AG04450 (cell line): ENCODE measurements around the gene POLR3A. TPM values are rescaled to one million over a fixed set of nuclear protein-coding genes. Genes with fewer than 3 reads are reported as not detected.
"Not testable (repeated sequence)": the region's sequence is repeated elsewhere in the genome, so short reads cannot be mapped to it uniquely, and the experiment has no call there.

ENCODE experiments used
- CTCF ChIA-PET: fragments of 300-600, 350-600 bp; formaldehyde crosslinking; extraction: SDS; loops from one replicate; lab custom pipeline; 2022; ENCODE audit warnings: antibody characterized with exemption, inconsistent platforms; lab: Charles Lee
- POLR2A ChIA-PET: fragments of 350-600 bp; formaldehyde crosslinking; extraction: SDS; loops from one replicate; lab custom pipeline; 2021; ENCODE audit warnings: antibody characterized with exemption, inconsistent platforms; lab: Yijun Ruan, JAX
- DNase-seq: peaks from one replicate; pipeline ENCODE4 v3.0.0-alpha.2; 2011; ENCODE audit warnings: low read depth, low spot score
- H3K27ac ChIP-seq: one replicate; pipeline ENCODE4 v1.5.1; 2012; ENCODE audit warnings: low read depth, low read length, control low read depth
- H3K27me3 ChIP-seq: one replicate; pipeline ENCODE4 v1.6.0; 2012; ENCODE audit warnings: low read length; ENCODE audit not compliant: control insufficient read depth, insufficient read depth
- H3K4me3 ChIP-seq: 2 replicates; pipeline ENCODE4 v1.5.1; 2011; ENCODE audit warnings: mild to moderate bottlenecking, low read depth, low read length, control low read depth
- H3K9me3 ChIP-seq: 2 replicates; pipeline ENCODE4 v1.5.1; 2012; ENCODE audit warnings: low read length; ENCODE audit not compliant: control insufficient read depth, insufficient read depth
- CTCF ChIP-seq: IDR thresholded peaks from 2 replicates; pipeline ENCODE4 v1.5.1; 2011; ENCODE audit warnings: low read depth, low read length, control low read depth, inconsistent platforms
- polyA plus RNA-seq: library from polyadenylated mRNA; depleted of rRNA; stranded (reverse); fragments of >200 nt; gene quantifications from 2 replicates; pipeline ENCODE4 v1.2.3, GENCODE V29; 2011

The POLR3A gene
- polyA plus RNA-seq, 1 experiment, result 16.3 TPM

- no peak for TF ChIP-seq CTCF
- ChIA-PET POLR2A (no interaction called here), CTCF (no interaction called here)
- H3K27me3 ChIP-seq, result peaks cover 11% of the 10 kb centered on the region
- no peak overlapping the region for H3K4me3 ChIP-seq
- peaks cover 2% of the 10 kb centered on the region; the same call in 1 of the 2 replicates for H3K9me3 ChIP-seq
- DNase-seq, result no peak
- no peak overlapping the region for H3K27ac ChIP-seq
Observed at GRCh38 chr10:78071140-78071856, 42.0 kb upstream of the POLR3A start.

DNA sequence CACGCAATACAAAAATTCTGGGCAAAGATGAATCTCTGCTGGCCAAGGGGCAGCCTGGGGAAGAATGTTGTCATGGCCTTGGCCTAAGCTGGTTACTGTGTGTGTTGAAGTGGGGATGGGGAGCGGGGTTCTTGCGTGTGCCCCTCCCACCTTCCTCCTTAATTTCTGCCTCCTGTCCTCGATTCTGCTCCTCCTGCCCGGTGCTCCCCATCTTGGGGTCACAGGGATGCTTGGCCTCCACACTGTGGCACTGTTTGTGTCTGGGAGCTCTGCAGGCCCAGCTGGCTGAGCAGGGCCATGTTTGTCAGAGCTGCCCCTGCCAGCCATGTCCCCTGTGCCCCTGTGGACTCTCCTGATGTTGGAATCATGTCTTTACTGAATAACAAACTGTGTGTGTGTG lies 41.4 kb upstream of the POLR3A start:
- POLR2A ChIA-PET, result no interaction called here
- TF ChIP-seq CTCF, result no peak
- Histone ChIP-seq H3K27ac (no peak overlapping the region), H3K27me3 (peaks cover 11% of the 10 kb centered on the region), H3K9me3 (no peaks in the 10 kb centered on the region), H3K4me3 (no peak overlapping the region)
- CTCF ChIA-PET, result no interaction called here
- DNase-seq, result no peak

DNA sequence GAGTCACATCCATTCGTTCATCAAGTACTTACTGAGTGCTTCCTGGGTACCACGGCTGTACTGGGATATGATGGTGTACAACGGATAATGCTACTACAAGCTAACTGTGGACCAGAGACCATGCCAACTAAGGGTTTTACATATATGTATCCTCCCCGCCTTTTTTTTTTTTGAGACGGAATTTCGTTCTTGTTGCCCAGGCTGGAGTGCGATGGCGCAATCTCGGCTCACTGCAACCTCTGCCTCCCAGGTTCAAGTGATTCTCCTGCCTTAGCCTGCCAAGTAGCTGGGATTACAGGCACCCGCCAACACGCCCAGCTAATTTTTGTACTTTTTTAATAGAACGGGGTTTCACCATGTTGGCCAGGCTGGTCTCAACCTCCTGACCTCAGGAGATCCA lies 40.7 kb upstream of the POLR3A start:
- CTCF ChIA-PET, POLR2A ChIA-PET: not testable (repeated sequence)

GRCh38 chr10:78069151-78069550 lies 39.8 kb upstream of the POLR3A start:
- H3K27ac ChIP-seq, result no peak overlapping the region
- no peaks in the 10 kb centered on the region for H3K9me3 ChIP-seq
- CTCF ChIA-PET, result no interaction called here
- no peak for DNase-seq
- no peak overlapping the region for H3K4me3 ChIP-seq
- POLR2A ChIA-PET, result no interaction called here
- no peak for TF ChIP-seq CTCF
- peaks cover 11% of the 10 kb centered on the region for H3K27me3 ChIP-seq

More for the DNA sequence above, 40.7 kb upstream of the POLR3A start:
- H3K9me3 ChIP-seq, H3K4me3 ChIP-seq, H3K27ac ChIP-seq, DNase-seq: not testable (repeated sequence)
- peaks cover 11% of the 10 kb centered on the region for H3K27me3 ChIP-seq

DNA sequence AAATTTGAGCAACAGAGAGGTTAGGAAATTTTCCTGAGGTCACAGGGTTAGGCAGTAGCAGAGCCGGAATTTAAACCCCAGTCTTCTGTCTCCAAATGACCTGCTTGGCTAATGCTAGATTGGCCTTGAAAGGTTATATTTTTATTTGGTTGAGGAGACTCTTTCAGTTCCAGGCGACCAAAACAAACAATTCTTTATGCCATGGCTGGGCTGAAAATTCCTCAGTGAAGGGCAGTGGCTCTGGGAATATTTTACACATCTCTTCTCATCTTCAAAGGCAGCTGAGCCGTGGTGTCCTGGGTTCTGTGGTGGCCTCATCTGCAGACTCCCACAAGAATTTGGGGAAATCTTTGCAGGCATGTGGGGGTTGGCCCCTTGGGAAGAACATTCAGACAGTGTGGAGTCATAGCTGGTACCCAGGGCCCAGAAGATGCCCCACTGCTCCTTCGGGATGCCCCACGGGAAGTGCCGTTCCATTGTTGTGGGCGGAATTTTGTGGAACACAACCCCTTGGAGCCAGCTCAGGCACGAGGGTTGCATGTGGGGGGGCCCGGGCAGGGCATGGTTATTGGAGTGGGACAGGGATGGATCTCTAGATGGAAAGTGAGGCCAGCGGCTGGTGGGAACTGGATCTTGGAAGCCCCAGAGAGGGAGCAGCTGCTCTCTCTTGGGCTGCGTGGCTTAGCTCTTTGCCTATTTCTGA lies 37.6 kb upstream of the POLR3A start:
- TF ChIP-seq CTCF, result no peak
- no peaks in the 10 kb centered on the region for H3K9me3 ChIP-seq
- H3K27ac ChIP-seq, result no peak overlapping the region
- ChIA-PET CTCF (interaction anchor here (1.6 kb wide), 1 partner anchor 20 kb away, joined by 6 read pairs; no protein-coding TSS in a partner anchor), POLR2A (no interaction called here)
- no peak for DNase-seq
- peaks cover 6% of the 10 kb centered on the region for H3K27me3 ChIP-seq
- no peak overlapping the region for H3K4me3 ChIP-seq
